Measurements from ENCODE around the gene SCAPER.
A peak's percentile ranks its signal among the peaks of the same experiment; 100 is the strongest.
"Not testable (repeated sequence)": the region's sequence is repeated elsewhere in the genome, so short reads cannot be mapped to it uniquely, and the experiment has no call there.

The SCAPER gene

GRCh38 chr15:76904461-76905012, 603 bp downstream of the SCAPER start:
- DNase-seq = peak; percentile 18

GRCh38 chr15:76903251-76903681, 1.9 kb downstream of the SCAPER start:
- DNase-seq = no peak

- no peak for DNase-seq
Observed at GRCh38 chr15:76901965-76902364, 3.2 kb downstream of the SCAPER start.

GRCh38 chr15:76899931-76900310, 5.2 kb downstream of the SCAPER start:
- not testable (repeated sequence) for DNase-seq

- DNase-seq = not testable (repeated sequence)
Observed at GRCh38 chr15:76899176-76899930, 5.8 kb downstream of the SCAPER start.

- no peak for DNase-seq
Observed at GRCh38 chr15:76898102-76898501, 7.0 kb downstream of the SCAPER start.

GRCh38 chr15:76894174-76894573, 11.0 kb downstream of the SCAPER start:
- no peak for DNase-seq

- DNase-seq = not testable (repeated sequence)
Observed at GRCh38 chr15:76892836-76893235, 12.3 kb downstream of the SCAPER start.

- DNase-seq = not testable (repeated sequence)
Observed at GRCh38 chr15:76887280-76888141, 17.6 kb downstream of the SCAPER start.

- DNase-seq = no peak
Observed at GRCh38 chr15:76885212-76885611, 19.9 kb downstream of the SCAPER start.

- DNase-seq = no peak
Observed at GRCh38 chr15:76875911-76876310, 29.2 kb downstream of the SCAPER start.

- DNase-seq = not testable (repeated sequence)
Observed at GRCh38 chr15:76873066-76873465, 32.1 kb downstream of the SCAPER start.

- no peak for DNase-seq
Observed at GRCh38 chr15:76871930-76872329, 33.2 kb downstream of the SCAPER start.

- DNase-seq = no peak
Observed at GRCh38 chr15:76868740-76869139, 36.4 kb downstream of the SCAPER start.

- peak; percentile 19 for DNase-seq
Observed at GRCh38 chr15:76866716-76867321, 38.3 kb downstream of the SCAPER start.

- DNase-seq = no peak
Observed at GRCh38 chr15:76866008-76866407, 39.1 kb downstream of the SCAPER start.

- no peak for DNase-seq
Observed at GRCh38 chr15:76865548-76865991, 39.6 kb downstream of the SCAPER start.

GRCh38 chr15:76864586-76864985, 40.6 kb downstream of the SCAPER start:
- DNase-seq = no peak

GRCh38 chr15:76863693-76864092, 41.4 kb downstream of the SCAPER start:
- DNase-seq = no peak

- no peak for DNase-seq
Observed at GRCh38 chr15:76863123-76863522, 42.0 kb downstream of the SCAPER start.

GRCh38 chr15:76861815-76862397, 43.2 kb downstream of the SCAPER start:
- DNase-seq = no peak

- DNase-seq = no peak
Observed at GRCh38 chr15:76860201-76860600, 44.9 kb downstream of the SCAPER start.

- not testable (repeated sequence) for DNase-seq
Observed at GRCh38 chr15:76850367-76850766, 54.8 kb downstream of the SCAPER start.

Data from activated CD4-positive, alpha-beta T cell treated with anti-CD3 and anti-CD28 coated beads for 48 hours (primary cell).